HUES6 (cell line): ENCODE data around the gene NDFIP1.

Experiments used
- H3K27ac ChIP-seq: 2 replicates; pipeline ENCODE4 v1.7.0; 2013; ENCODE audit warnings: low read depth, mild to moderate bottlenecking, low read length, inconsistent platforms
- H3K27me3 ChIP-seq: 2 replicates; pipeline ENCODE4 v1.6.1; 2013; ENCODE audit warnings: low read length; ENCODE audit not compliant: control insufficient read depth, insufficient read depth
- H3K36me3 ChIP-seq: 2 replicates; pipeline ENCODE4 v1.6.1; 2013; ENCODE audit warnings: low read length; ENCODE audit not compliant: control insufficient read depth, insufficient read depth
- H3K4me1 ChIP-seq: 2 replicates; pipeline ENCODE4 v1.6.1; 2013; ENCODE audit warnings: low read length; ENCODE audit not compliant: control insufficient read depth, insufficient read depth
- H3K4me3 ChIP-seq: 2 replicates; pipeline ENCODE4 v1.5.1; 2013; ENCODE audit warnings: low read depth, low read length
- H3K9ac ChIP-seq: one replicate; pipeline ENCODE4 v1.6.1; 2013; ENCODE audit warnings: mild to moderate bottlenecking, low read length
- H3K9me3 ChIP-seq: 2 replicates; pipeline ENCODE4 v1.6.1; 2013; ENCODE audit warnings: low read depth, low read length; ENCODE audit not compliant: control insufficient read depth, insufficient read depth

The NDFIP1 gene

DNA sequence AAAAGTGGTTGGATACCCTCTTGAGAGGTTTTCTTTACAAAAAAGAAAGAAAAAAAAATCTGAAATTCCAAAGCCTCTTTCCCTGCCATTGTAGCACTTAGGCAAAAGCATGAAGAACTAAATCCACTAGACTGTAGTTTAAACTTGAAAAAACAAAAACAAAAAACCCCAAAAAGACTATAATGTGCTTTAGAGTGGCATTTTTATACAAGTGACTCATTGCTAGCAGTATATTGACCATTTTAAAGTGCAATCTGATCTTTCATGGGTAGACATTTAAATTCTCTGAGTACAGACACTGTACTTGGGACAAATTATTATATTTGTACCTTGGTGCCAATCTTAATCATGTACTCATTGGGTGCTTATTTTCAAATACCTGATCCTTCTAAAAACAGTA is 50.8 kb downstream of the NDFIP1 start:
- H3K4me1 ChIP-seq: peaks cover 35% of the 10 kb centered on the region
- H3K9me3 ChIP-seq: no peaks in the 10 kb centered on the region
- no peak overlapping the region for H3K9ac ChIP-seq
- H3K27me3 ChIP-seq: no peaks in the 10 kb centered on the region
- H3K4me3 ChIP-seq: no peak overlapping the region
- H3K27ac ChIP-seq: no peak overlapping the region
- no peaks in the 10 kb centered on the region for H3K36me3 ChIP-seq

DNA sequence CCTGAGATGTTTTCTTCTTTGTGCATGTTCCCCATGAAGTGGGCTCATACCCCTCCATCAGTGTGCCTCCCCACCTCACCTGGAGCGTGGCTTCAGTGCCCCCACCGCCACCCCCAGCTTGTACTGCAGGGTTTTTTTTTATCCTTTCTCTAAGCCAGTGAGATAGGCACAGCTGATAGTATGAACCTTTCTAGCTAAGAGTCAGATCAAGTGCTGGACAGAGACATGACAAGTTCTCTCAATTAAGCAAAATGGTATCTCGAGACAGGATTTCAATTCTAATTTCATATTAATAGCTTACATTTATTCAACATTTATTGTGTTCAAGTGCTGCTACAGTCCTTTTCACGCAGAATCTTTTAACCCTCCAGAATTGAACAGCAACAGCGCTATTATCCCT is 55.7 kb downstream of the NDFIP1 start:
- H3K9ac ChIP-seq: no peak overlapping the region
- H3K36me3 ChIP-seq: no peaks in the 10 kb centered on the region
- no peaks in the 10 kb centered on the region for H3K9me3 ChIP-seq
- no peaks in the 10 kb centered on the region for H3K27me3 ChIP-seq
- H3K4me1 ChIP-seq: peaks cover 14% of the 10 kb centered on the region
- no peak overlapping the region for H3K4me3 ChIP-seq
- no peak overlapping the region for H3K27ac ChIP-seq

DNA sequence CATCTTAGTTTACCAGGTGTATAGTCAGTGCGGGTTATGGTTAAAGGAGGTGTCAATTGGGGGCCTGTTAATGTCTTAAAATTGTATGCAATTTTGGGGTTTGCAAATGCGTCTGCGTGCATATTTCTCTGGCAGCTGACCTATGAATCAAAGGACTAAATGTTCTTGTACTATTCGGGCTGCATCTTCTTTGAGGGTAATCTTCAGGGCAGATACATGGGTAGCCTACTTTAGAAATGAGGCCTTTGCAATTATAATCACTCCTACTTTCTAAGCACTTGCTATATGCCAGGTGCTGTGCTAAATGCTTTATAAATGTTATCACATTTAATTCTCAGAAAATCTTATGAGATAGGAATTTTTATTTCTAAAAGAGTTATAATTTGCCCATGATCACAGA is 58.2 kb downstream of the NDFIP1 start:
- Histone ChIP-seq H3K27me3 (no peaks in the 10 kb centered on the region), H3K9ac (no peak overlapping the region)

DNA sequence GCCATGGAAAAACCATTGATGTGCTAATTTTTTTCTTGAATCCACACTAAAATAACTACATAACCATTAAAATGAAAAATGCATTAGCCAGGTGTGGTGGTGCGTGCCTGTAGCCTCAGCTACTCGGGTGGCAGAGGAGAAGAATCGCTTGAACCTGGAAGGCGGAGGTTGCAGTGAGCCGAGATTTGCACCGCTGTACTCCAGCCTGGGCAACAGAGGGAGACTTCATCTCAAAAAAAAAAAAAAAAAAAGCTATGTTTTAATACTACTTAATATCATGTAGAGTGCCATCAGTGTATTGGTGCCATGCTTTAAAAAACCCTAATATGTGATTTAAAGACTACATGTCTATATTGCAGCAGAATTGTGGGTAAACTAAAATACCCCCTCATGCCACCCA is 58.9 kb downstream of the NDFIP1 start:
- no peak overlapping the region for H3K4me3 ChIP-seq
- H3K27ac ChIP-seq: no peak overlapping the region
- H3K9me3 ChIP-seq: no peaks in the 10 kb centered on the region
- H3K9ac ChIP-seq: no peak overlapping the region
- no peaks in the 10 kb centered on the region for H3K36me3 ChIP-seq
- H3K27me3 ChIP-seq: no peaks in the 10 kb centered on the region
- H3K4me1 ChIP-seq: peaks cover 7% of the 10 kb centered on the region; the same call in 1 of the 2 replicates

More for the DNA sequence above, 58.2 kb downstream of the NDFIP1 start:
- Histone ChIP-seq H3K4me3 (no peak overlapping the region), H3K27ac (no peak overlapping the region), H3K9me3 (no peaks in the 10 kb centered on the region), H3K4me1 (peaks cover 7% of the 10 kb centered on the region; the same call in 1 of the 2 replicates), H3K36me3 (no peaks in the 10 kb centered on the region)

DNA sequence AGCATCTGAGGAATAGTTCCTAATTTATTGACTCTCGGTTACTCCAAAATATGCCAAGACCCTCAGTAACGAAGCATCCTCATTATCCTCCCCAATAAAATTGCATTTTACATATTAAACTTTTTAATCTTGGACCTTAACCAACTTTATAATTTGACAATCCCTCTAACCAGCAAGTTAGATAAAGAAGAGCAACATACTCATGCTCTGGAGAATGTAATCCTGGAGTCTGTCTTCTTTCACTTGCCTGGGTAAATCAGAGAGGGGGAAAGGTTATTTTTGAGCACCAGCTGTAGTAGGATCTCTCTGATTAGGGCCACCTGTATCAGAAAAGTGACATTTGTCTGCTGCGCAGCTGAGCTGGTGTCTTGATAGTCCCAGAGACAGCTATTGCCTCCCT is 59.8 kb downstream of the NDFIP1 start:
- no peaks in the 10 kb centered on the region for H3K27me3 ChIP-seq
- H3K4me1 ChIP-seq: peaks cover 7% of the 10 kb centered on the region; the same call in 1 of the 2 replicates
- H3K9ac ChIP-seq: no peak overlapping the region
- no peaks in the 10 kb centered on the region for H3K36me3 ChIP-seq
- H3K4me3 ChIP-seq: no peak overlapping the region
- H3K27ac ChIP-seq: no peak overlapping the region
- H3K9me3 ChIP-seq: no peaks in the 10 kb centered on the region

DNA sequence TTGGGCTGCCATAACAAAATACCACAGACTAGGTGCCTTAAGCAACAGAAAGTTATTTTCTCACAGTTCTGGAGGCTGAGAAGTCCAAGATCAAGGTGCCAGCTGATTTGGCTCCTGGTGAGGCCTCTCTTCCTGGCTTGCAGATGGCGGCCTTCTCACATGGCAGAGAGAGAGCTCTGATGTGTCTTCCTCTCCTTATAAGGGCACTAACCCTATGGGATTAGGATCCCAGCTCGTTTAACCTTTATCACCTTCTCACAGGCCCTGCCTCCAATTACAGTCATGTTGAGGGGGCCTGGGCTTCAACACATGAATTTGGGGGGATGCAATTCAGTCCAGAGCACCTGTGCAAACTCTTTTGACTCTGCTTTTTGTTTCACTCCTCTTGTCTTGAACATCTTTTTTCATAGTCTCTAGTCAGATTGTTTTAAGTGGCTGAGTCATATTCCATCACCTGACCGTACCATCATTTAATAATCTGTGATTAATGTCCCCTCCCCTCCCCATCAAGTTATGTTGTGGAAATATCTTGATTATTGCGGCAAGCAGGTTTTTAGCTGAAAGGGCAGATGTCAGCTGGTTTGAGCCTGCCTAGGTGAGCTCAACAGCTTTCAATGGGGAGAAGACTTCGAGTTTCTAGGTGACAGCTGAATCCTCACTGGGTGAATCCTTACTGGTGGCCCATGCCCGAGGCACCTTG is 61.8 kb downstream of the NDFIP1 start:
- H3K27ac ChIP-seq: peak overlapping the region; percentile 22; the same call in 1 of the 2 replicates
- H3K4me3 ChIP-seq: no peak overlapping the region

DNA sequence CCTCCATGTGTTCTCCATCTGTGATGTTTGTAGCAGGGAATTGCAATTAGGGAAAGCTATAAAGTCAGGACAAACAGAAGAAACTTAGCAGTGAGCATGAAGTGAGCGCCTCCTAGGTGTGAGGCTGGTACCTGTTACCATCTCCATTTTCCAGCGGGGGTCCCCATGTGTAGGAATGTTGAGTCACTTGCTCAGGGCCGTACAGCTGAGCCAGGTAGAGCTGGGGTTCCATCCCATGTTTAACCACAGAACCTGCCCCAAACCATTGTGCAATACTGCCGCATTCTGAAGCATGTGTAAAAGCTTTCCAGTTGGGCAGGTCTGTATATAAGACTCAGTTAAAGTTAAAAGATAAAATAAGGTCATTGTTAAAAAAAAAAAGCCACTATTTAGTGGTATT is 62.7 kb downstream of the NDFIP1 start:
- Histone ChIP-seq H3K27ac (no peak overlapping the region), H3K9me3 (no peaks in the 10 kb centered on the region), H3K4me3 (no peak overlapping the region), H3K4me1 (peaks cover 23% of the 10 kb centered on the region), H3K27me3 (no peaks in the 10 kb centered on the region), H3K9ac (no peak overlapping the region), H3K36me3 (no peaks in the 10 kb centered on the region)

More for the DNA sequence above, 61.8 kb downstream of the NDFIP1 start:
- Histone ChIP-seq H3K9ac (peak overlapping the region; percentile 41), H3K27me3 (no peaks in the 10 kb centered on the region), H3K9me3 (no peaks in the 10 kb centered on the region), H3K36me3 (no peaks in the 10 kb centered on the region), H3K4me1 (peaks cover 15% of the 10 kb centered on the region)

DNA sequence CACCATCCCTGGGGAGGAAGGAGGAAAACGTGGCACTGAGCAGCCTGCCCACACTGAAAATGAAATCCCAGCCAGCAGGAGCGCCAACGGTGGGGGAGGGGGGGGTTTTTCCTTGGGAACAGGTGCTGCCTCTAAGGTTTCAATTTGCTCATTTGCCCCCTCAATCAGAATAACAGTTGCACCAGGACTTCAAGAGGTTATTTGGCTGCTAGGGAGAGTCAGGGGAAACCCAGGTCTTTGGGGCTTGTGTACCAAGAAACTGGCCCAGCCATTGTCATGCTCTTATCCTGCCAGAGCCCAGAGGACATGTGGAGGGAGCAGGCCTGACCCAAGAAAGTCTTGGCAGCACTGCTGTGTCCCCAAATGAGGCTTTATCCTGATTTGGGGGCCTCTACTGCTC is 66.5 kb downstream of the NDFIP1 start:
- H3K36me3 ChIP-seq: no peaks in the 10 kb centered on the region
- no peaks in the 10 kb centered on the region for H3K27me3 ChIP-seq
- H3K9ac ChIP-seq: peak overlapping the region; percentile 59
- no peaks in the 10 kb centered on the region for H3K9me3 ChIP-seq
- no peak overlapping the region for H3K4me3 ChIP-seq
- peaks cover 17% of the 10 kb centered on the region for H3K4me1 ChIP-seq
- H3K27ac ChIP-seq: peak overlapping the region; percentile 66; the same call in 1 of the 2 replicates

DNA sequence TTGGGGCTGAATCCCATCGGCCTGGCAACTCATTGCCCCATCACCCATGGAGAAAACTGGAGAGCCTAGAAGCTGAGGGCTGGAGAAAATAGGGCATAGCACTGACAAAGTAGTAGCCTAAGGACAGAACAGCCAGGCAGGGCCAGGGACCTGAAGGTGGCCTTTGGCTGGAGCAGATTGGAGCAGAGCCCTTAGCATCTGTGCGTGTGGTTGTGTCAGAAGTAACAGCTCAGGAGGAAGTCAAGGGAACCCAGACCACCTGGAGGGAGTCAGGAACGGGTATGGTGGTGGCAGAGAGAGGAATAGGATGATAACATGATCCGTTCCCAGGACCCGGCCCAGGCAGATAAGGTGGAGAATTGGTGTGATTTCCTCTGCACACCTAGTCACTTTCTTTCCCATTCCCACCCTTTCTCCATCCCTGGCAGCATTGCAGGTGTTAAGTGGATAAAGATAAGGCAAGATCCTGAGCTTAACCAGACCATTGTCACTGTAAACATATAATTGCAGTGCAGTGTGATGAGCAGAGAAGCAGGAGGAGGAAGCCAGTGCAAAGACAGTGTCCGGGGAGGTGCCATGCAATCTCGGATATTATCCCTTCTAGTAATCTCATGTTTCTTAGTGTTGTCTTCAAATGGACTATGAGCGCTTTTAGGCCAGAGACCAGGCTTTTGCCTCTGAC is 67.0 kb downstream of the NDFIP1 start:
- Histone ChIP-seq H3K4me1 (peaks cover 17% of the 10 kb centered on the region), H3K9ac (peak overlapping the region; percentile 59)

DNA sequence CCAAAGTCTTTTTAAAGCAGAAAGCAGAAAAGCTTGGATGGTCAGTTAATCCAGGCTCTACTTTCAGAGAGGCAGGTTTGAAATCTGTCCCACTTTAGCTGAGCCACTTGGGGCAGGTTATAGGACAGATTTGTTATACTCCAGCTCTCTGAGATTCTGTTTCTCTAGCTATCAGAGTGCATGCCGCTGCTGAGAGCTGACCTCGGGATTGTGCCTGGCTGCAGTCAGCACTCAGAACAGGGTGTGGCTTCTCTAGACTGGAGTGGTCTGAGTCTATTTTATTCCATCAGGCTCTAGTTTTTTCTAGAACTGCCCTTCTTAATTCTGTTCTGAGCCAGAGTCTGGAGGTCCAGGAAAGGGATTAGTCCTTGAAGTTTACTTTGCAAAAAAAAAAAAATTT is 67.7 kb downstream of the NDFIP1 start:
- Histone ChIP-seq H3K27ac (no peak overlapping the region), H3K36me3 (no peaks in the 10 kb centered on the region), H3K4me3 (no peak overlapping the region), H3K27me3 (no peaks in the 10 kb centered on the region), H3K9me3 (no peaks in the 10 kb centered on the region), H3K4me1 (peaks cover 21% of the 10 kb centered on the region), H3K9ac (peak overlapping the region; percentile 25)

More for the DNA sequence above, 67.0 kb downstream of the NDFIP1 start:
- no peaks in the 10 kb centered on the region for H3K27me3 ChIP-seq
- H3K4me3 ChIP-seq: no peak overlapping the region
- H3K27ac ChIP-seq: peak overlapping the region; percentile 66; the same call in 1 of the 2 replicates
- H3K36me3 ChIP-seq: no peaks in the 10 kb centered on the region
- no peaks in the 10 kb centered on the region for H3K9me3 ChIP-seq

DNA sequence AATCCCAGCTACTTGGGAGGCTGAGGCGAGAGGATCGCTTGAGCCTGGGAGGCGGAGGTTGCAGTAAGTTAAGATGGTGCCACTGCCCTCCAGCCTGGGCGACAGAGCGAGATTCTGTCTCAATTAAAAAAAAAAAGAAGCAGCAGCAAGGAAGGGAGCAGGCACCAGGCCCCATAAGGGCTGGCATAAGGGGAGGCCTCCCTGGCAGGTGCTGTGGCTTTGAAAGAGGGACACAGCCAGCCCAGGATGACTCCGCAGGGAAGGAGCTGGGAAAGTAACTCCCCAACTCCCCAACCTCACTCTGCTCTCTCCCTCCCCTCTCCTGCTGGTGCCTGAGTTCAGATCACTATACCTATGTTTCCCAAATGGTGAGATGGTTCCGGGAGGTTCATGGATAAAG is 70.1 kb downstream of the NDFIP1 start:
- Histone ChIP-seq H3K27ac (no peak overlapping the region), H3K9me3 (no peaks in the 10 kb centered on the region), H3K36me3 (no peaks in the 10 kb centered on the region), H3K4me1 (peaks cover 27% of the 10 kb centered on the region), H3K27me3 (no peaks in the 10 kb centered on the region), H3K4me3 (no peak overlapping the region), H3K9ac (no peak overlapping the region)
